Activated effector memory CD4-positive, alpha-beta T cell treated with anti-CD3 and anti-CD28 coated beads, Interleukin-2, amount 50 U/mL, for 16 hours (primary cell): ENCODE data around the gene ELMO2.

ENCODE experiments used
- DNase-seq: peaks from one replicate; pipeline ENCODE4 v3.0.0-alpha.2; 2020

ELMO2 gene

DNA sequence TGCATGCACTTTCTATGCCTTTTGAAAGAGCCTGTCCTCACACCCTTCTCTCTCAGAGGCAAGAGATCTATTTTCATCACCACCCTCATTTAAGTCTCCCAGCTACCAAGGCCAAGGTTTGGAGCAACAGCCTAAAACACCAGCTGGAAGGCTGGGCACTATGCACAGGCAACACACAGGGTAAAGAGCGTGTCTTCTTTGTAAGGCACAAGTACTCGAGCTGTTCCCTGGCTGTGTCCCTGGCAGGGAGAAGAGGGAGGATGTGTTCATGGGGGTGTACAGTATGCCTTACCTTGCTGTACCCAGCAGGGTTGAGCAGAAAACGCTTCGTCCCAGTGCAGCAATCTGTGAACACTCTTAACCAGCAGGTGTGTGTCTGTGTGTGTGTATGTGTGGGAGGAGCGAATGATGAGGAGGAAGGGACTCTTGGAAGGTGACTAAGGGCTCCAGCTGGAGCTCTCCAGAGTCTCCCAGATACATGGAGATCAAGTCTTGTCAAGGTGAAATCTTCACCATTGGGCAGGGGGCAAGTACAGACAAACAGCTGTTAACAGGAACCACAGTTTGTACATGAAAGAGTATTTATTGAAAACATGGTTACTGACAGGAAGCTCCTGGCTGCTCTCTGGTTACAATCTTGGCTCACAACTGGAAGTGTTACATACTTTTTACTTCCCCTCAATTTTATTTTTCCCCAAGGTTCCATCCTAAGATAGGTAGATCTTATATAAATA, 40.8 kb downstream of the ELMO2 start:
- no peak for DNase-seq

DNA sequence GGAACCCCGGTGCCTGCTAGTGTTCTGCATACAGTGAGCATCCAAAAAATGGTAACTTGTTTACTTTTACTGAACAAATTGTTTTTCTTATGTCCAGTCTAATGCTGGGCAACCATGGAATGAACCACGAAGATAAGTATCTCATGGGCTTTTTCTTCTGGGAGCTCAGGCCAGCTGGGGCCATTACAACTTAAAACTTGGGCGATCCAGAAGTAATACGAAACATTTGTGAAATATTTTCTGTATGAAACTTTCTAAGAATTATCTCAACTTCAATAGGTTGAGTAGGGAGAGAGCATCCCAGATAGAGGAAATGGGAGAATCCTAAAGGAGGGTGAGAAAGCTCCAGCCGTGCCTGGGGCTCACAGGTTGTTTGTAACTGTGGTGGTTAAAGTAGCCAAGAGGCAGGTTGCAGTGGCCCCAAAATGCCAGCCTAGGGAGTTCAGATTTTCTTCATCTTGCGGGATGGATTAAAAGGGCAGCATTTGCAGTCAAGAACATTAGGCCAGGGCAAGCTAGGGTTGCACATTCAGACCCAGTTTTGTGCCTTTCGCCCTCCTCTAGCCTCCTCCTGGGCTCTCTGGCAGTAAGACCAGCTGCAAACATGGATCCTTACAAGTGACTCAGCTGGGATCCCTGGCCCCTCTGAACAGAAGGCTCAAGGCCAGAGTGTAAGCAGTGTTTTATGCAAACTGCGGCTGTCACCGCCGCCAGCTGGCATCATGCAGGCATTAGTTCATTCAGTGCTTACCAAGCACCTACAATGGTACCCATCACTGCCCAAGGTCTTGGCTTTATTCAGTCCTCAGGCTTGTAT, 41.5 kb downstream of the ELMO2 start:
- no peak for DNase-seq

DNA sequence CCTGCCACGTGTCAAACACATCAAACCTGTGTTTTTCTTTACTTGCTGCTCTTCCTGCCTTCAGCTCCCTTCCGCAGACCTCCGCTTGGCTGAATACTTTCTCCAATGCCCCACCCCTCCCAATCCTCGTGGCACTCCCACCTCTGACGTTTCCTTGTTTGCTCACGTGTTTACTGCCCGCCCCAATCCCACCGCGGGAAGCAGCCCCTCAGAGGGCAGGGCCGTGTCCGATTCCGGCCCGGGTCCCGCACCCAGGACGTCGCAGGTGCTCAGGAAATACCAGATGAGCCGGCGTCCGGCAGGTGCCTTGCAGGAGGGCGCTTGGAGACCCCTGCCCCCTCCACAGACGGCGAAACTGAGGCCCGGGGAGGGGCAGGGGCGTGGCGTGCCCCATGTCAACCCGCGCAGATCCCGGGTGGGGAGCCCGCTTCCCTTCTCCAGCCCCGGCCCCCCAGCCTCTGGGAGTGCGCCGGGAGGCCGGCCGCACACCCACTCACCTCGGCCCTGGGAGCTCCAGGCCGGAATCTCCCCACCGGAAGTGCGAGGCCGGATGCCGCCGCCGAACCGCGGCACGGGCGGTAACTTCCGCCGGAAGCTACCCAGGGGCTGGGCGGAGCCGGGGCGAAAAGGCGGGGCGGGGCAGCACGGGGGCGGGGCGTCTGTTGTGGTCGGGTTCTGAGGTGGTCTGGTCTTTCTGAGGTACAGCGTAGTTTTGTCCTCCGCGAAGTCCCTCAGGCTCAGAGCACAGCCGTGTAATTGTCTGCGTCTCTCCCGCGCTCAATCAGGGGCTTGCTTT, 42.3 kb downstream of the ELMO2 start:
- DNase-seq: peak; percentile 95

DNA sequence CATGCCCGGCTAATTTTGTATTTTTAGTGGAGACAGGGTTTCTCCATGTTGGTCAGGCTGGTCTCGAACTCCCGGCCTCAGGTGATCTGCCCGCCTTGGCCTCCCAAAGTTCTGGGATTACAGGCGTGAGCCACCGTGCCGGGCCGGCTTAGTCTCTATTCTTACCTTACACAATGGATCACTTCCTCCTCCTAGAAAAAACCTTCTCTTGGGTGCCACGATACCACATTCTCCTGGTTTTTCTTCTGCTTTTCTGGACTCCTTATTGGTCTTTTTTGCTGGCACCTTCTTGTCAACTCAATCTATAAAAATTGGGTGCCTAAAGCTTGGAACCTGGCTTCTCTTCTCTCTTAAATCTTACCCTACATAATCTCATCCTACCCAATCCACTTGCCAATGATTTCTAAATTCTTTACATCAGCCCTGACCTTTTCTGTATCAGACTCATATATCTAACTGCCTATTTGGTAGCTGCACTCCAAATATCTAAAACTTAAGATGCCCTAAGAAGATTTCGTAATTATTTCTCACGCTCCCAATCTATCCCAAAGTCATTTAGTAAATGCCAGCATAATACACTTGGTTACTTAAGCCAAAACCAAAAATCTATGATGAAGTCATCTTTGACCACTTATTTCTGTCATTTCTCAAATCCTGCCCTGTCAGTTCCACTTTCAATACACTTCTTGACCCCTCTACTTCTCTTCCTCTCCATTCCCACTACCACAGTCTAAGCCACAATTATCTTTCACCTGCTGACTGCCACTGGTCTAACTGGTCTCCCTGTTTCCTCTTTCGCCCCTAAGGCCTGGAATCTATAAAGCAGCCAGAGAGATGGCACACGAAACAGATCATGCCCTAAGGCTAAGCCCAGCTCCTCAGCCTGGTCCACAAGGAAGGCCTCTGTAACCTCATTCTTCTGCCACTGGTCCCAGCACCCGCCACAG, 43.2 kb downstream of the ELMO2 start:
- DNase-seq: no peak

DNA sequence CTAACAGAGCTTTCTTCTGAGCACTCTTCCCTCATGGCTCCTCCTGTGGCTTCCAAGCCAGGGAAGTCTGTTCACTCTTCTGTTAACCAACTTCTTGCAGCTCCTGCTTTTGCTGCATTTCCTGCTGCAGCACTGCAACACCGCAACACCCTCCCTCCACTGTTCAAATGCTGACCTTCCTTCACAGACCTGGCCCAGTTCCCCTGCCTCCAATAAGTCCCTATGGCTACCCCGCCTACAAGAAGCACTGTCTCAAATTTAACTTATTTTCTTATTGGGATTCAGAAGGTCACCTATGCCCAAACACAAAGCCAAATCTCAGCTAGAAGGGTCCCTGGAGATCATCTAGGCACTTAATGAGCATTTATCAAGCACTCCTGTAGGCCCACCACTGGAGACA, 44.6 kb downstream of the ELMO2 start:
- peak; percentile 59 for DNase-seq

DNA sequence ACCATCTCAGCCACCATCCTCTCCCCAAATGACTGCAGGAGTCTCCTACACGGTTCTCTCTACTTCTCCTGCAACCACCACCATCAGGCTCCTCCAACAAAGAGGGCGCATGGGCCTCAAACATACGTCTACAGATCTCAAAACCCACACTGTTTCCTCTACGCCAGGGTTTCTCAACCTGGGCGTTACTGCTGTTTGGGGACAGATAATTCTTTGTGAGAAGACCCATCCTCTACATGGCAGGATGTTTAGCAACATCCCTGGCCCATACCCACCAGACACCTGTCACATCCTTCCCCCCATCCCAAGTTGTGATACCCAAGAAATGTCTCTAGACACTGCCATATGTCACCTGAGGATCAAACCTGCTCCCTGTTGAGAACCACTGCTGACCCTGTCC, 45.0 kb downstream of the ELMO2 start:
- peak; percentile 78 for DNase-seq

DNA sequence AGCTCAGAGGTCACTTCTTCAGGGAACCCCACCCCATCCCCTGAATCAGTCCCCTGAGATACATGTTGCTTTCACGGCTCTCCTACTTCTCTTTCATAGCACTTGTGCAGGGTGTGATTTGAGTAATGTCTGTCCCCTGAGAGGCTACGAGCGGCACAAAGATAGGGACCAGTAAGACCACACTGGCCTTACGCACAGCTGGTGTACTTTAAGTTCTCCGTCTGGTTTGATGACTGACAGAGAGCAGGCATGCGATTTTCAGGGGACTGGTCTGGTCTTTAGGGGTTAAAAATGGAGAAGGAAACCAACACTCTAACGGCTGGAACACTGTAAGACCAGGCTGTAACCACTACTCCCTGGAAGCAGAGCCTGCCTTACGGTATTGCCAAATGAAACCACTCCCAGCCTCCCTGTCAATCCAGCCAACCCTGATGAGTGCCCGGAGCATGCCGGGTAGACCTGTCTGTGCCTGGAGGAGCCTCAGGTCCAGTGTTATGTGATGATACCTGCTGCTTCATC, 47.1 kb downstream of the ELMO2 start:
- DNase-seq: no peak

DNA sequence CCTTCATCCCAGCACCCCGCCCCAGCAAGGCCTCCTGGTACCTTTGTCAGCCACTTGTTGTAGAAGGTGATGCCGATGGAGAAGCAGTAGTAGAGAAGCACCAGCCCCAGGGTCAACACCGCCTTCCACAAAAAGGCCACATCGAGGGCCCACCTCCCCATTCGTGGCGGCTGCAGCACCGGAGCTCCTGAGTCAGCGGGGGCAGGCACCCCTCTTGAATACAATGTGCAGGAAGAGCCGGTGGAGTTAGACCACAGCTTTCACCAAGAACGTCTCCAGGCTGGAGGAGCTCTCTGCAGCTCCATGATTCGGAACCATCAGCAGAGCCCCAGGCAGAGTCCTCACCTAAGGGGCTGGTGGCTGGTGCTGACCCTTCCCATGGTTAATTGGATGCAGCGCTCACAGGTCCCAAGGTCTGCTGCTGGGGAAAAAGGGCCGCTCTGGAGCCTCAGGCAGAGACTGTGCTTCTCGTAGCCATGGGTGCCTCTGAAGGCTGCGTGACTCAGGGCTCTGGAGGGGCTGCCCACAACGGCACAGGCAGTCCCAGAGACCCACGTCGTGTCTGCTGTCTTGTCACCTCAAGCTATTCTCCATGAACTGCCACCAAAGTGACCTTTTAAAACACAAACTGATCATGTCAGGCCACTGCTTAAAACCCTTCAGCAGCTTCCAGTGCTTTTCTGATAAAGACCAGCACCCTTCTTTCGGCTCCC, 47.9 kb downstream of the ELMO2 start:
- DNase-seq: no peak

DNA sequence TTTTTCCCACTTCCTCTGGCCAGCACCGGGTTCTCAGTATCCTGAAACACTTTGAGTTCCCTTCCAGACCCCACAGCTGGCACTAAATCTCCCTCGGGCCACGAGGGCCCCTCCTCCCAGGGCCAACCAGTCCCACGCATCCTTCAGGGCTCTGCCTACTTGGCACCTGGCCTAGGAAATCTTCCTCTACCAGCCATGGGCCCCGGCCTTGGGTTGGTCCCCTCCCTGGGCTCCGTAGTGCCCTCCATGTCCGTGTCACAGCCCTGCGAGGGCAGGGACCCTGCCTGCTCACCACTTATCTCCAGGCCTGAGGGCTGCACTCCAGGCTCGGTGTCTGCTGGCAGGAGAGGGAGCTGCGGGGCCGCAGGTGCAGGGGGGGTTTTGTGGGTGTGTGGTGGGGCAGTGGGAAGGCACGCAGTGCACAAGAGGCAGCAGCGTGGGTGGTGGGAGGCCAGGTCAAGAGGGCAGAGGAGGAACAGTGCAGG, 49.3 kb downstream of the ELMO2 start:
- no peak for DNase-seq

DNA sequence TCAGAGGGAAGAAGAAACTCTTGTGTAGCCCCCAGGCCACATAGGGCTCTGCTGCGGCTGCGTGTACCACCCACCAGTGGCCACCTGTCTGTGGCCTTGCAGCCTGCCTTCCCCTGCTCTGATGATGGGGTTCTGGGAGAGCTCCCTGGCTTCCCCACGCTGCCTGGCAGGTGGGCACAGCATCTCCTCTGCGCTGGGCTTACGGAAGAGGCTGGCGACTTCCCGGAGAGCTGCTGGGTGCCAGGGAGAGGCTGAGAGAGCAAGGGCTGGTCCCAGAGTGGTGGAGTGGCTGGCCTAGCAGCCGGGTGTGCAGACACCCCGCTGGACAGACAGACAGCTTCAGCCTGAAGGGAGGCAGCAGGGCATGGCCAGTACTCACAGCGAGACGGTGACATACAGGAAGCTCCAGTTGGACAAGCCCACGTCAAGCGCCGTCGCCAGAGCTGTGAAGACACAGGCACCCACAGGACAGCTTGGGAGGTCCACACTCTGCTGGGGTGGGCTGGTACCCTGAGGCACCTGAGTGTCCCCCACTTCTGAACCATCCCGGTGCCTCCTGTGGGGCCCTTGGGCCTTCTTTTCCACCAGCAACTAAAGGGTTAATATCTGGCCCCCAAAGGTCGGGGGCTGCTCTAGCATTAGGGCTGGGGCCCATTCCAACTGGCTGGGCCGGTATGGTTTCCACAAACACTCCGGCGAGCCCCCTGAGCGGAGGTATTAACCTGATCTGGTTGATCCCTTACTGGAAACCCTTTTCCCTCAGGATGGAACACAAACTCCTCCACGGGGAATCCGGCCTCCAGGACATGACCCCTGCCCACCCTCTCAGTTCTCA, 50.0 kb downstream of the ELMO2 start:
- DNase-seq: no peak

DNA sequence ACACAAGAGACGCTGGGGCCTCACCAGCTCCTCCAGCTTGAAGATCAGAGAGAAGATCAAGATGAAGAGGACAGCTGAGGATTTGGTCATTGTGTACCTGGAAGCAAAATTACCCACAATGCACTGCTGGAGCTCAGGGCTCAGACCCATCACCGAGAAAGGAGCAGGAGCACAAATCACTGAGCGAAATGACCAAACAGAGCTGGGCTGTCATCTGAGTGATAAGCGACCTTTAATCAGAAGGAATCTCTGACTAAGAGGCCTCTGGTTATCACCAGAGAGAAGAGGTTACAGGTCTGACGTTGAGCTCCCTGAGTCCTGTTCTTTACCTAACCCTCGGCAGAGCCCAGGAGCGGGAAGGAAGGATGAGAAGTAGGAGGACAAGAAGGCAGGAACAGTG, 50.6 kb downstream of the ELMO2 start:
- no peak for DNase-seq

DNA sequence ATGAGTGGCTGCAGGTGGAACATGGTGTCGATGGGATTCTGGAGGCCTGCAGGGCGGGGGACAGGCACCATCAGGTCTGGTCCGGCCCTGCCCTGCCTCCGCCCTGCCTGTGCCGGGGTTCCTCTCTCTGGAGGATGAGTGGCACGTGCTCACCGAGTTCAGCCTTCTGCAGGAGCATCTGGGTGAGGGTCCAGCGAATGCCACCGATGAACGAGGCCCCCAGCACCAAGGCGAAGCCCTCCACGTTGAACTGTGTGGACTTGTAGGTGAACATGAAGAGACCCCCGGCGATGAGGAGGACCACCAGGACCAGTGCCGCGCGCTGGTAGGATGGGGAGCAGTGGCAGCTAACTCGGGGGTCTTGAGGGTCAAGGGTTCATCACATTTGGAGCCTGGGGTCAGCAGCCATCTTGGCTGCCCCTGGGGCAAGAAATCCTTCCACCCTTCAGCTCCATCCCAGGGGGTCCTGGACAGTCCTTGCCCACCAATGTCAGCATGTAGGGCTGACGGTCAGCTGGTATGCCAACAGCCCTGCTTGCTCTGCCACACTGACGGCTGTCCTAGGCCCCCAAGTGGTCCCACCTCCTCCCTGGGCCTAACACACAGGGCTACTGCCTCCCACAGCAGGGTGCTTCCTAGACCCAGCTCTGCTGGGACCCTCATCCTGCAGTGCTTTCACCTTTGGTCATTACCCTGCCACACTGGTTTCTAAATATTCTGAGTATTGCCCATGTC, 51.3 kb downstream of the ELMO2 start:
- DNase-seq: no peak

DNA sequence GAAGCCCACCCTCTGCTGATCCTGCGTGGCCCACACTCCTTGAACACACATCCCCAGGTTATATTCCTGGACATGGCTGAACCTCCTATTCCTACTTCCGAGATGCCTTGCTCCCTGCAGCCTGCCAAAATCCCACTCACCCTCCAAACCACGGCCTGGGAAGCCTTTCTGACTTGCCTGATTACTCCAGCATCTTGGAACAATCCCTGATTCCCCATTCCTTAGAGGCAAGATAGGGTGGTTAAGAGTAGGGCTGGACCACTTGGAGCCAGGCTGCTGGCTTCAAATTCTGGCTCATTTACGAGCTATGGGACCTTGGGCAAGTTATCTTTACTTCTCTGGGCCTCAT, 52.2 kb downstream of the ELMO2 start:
- no peak for DNase-seq

DNA sequence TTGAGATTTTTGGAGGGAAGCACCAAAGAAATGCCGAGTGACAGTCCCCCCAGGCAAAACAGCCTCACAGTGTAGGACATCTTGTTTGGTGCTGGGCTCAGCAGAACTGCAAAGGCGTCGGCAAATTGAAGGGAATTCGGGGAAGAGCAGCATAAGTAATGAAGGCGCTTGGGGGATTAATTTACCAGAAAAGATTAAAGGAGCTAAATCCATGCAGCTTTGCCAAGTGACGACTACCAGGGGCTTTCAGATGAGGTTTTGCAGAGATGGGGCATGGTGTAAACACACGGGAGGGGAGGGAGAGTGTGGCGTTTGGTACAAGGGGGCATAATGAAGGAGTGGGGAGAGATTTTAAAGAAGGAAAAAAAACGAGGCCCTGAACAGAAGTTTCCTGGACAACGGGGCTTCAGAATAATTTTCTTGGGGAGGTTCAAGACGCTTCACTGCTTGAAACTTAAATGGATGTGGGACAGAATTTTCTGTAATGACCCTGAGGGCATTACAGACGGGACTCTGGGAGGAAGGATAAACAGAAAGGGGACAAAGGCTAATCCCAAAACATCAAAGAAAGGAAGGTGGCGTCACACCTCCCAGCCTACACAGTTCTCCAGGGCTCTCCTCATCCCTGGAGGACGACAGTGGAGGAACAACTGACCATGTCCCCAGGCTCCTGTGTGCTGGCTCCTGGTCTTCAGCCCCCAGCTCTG, 52.8 kb downstream of the ELMO2 start:
- DNase-seq: no peak

DNA sequence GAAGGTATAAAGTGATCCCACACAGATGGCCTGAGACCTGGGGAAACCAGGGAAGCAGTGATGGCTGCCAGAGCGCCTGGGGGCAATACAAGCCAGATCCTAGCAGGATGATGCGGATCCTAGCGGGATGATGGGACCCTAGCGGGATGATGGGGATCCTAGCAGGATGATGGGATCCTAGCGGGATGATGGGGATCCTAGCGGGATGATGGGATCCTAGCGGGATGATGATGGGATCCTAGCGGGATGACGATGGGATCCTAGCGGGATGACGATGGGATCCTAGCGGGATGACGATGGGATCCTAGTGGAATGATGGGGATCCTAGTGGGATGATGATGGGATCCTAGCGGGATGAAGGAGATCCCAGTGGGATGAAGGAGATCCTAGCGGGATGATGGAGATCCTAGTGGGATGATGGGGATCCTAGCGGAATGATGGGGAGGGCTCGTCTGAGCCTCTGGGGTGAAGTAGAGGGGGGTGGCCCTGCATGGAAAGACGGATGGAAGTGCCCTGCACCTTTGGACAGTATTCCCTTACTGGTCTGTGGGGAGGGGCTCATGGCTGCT, 54.0 kb downstream of the ELMO2 start:
- no peak for DNase-seq

DNA sequence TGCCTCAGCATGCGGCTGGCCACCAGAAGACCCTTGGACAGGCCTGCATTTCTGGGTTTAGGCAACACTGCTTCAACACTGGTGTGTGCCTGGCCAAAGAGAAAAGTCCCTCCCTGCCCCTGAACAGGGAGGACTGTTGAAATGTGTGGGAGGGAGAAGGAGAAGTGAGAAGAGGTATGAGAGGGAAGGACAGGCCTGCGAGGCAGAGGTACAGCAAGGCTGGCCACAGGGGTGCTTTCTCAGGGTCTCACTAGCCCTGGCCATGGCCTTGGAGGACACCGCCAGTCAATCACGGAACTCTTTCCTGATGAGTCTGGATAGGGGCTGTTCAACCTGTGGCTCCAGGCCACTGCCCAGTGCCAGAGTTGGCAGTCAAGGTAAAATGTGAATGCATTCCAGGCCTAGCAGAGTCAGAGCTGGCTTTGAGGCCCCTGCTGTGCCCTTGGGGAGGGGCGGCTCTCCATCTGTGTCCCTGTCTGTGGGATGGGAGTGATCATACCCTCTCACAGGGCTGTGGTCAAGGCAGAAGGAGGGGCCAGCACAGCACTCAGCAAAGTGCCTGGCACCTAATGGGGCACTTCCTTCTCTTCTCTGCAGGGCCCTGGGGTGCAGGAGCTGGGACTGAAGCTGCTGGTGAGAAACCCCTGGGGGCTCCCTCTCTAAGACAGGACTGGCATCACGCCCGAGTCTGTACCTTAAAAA, 54.9 kb downstream of the ELMO2 start:
- no peak for DNase-seq

DNA sequence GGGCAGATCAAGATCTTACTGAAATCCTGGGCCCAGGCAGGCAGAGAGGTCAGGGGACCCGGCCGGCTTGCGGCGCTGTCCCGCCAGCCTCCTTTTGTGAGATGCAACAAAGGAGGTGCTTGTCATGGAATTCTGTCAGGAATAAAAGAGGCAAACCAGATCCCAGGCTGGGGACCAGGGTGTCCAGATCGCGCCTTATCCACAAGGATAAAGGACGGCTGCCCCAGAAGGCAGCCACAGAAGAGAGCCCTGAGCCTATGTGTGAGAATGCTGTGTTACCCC, 55.5 kb downstream of the ELMO2 start:
- DNase-seq: no peak
